Esophagus squamous epithelium (tissue), 5 donors: ENCODE measurements around the gene GPR137. TPM values are rescaled to one million over a fixed set of nuclear protein-coding genes. Genes with fewer than 3 reads are reported as not detected.
"Not testable (repeated sequence)": the region's sequence is repeated elsewhere in the genome, so short reads cannot be mapped to it uniquely, and the experiment has no call there.

Experiments used
- DNase-seq: peaks from one replicate; lab custom pipeline; 2025; lab: John Stamatoyannopoulos, UW
- H3K27ac ChIP-seq, 4 donors: fragments of 200-600 bp; sonication (generic); one replicate each; pipeline ENCODE4 v1.5.1; 2016 to 2019; ENCODE audit warnings: mild to moderate bottlenecking in 1 of 4
- H3K27me3 ChIP-seq, 4 donors: fragments of 200-600 bp; sonication (generic); 1 replicate in 3 of 4; 2 replicates in 1 of 4; pipeline versions ENCODE4 v1.5.1 to v1.6.0; 2017 to 2021; ENCODE audit warnings: antibody characterized with exemption in 1 of 4
- H3K36me3 ChIP-seq, 3 donors: fragments of 200-600 bp; sonication (generic); one replicate each; pipeline ENCODE4 v1.5.1; 2016 to 2019
- H3K4me1 ChIP-seq, 3 donors: fragments of 200-600 bp; sonication (generic); one replicate each; pipeline ENCODE4 v1.5.1; 2017 to 2019
- H3K4me3 ChIP-seq, 4 donors: fragments of 200-600 bp; sonication (generic); 1 replicate in 3 of 4; 2 replicates in 1 of 4; pipeline ENCODE4 v1.5.1; 2016 to 2019; ENCODE audit warnings: mild to moderate bottlenecking in 2 of 4, moderate library complexity in 1 of 4
- H3K9me3 ChIP-seq, 3 donors: fragments of 200-600 bp; sonication (generic); one replicate each; pipeline ENCODE4 v1.5.1; 2016 to 2019
- POLR2A ChIP-seq, 4 donors: fragments of 450-650 bp; IDR thresholded peaks; one replicate each; pipeline ENCODE4 v1.6.1; 2017; ENCODE audit warnings: antibody characterized with exemption in 4 of 4, mild to moderate bottlenecking in 4 of 4, moderate library complexity in 3 of 4
- WGBS, 2 donors: methylation state at CpG; one replicate each; pipeline ENCODE4 v1.1.5; 2018; 5-methylcytosine and 5-hydroxymethylcytosine counted together
- intact Hi-C: fragments of 100-400 bp; cut with DNase I; formaldehyde crosslinking; loops from one replicate; pipeline ENCODE4 v1.15.0; 2022
- total RNA-seq, 4 donors: library from RNA; depleted of rRNA; stranded (reverse); fragments of >200 nt; gene quantifications; one replicate each; pipeline ENCODE4 v1.1.0, GENCODE V29; 2016
- TF ChIP-seq, protein P1 (sequence below), 6 experiments: fragments of 450-650 bp in 4 of 6; fragments of 200-600 bp in 2 of 6; sonication (generic) in 2 of 6; IDR thresholded peaks; one replicate each; pipeline ENCODE4 v1.5.1; 2016 to 2019; ENCODE audit warnings: antibody characterized with exemption in 6 of 6, mild to moderate bottlenecking in 4 of 6, moderate library complexity in 4 of 6
- donor health status: DM: yes; HTN: yes; CAD: no.

Gene GPR137
- total RNA-seq, 4 donors from 2014 or later: 17.5 to 19.9 (median 19.2) TPM

DNA sequence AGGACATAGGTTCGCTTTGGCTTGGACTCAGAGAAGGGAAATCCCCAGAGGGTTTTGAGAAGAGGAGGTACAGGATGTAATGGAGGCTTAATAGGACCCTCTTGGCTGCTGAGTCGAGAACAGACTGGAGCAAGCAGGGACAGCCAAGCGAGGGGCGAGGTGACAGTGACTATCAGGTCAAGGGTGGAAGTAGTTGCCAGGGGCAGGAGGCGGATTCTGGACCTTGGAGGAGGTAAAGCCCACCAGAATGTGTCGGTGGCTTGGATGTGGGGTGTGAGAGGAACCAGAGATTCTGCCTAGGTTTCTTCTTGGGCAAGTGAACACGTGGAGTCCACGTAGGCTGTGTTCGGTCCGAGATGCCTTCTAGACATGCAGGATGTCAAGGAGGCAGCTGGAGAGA is 27.3 kb downstream of the GPR137 start:
- H3K27me3 ChIP-seq: no peaks in the 10 kb centered on the region
- no peak overlapping the region for H3K4me3 ChIP-seq
- peaks cover 7 to 44% (median 26%) of the 10 kb centered on the region in 3 donors for H3K36me3 ChIP-seq
- H3K9me3 ChIP-seq: no peaks in the 10 kb centered on the region
- H3K4me1 ChIP-seq: peaks cover 31 to 79% (median 45%) of the 10 kb centered on the region in 3 donors
- WGBS, 2 donors: 49 to 68% methylated on average over 10 of the region's 10 CpGs
- no peak for TF ChIP-seq POLR2A (IDR thresholded peaks at IDR 0.05)
- TF ChIP-seq, protein P1, sequence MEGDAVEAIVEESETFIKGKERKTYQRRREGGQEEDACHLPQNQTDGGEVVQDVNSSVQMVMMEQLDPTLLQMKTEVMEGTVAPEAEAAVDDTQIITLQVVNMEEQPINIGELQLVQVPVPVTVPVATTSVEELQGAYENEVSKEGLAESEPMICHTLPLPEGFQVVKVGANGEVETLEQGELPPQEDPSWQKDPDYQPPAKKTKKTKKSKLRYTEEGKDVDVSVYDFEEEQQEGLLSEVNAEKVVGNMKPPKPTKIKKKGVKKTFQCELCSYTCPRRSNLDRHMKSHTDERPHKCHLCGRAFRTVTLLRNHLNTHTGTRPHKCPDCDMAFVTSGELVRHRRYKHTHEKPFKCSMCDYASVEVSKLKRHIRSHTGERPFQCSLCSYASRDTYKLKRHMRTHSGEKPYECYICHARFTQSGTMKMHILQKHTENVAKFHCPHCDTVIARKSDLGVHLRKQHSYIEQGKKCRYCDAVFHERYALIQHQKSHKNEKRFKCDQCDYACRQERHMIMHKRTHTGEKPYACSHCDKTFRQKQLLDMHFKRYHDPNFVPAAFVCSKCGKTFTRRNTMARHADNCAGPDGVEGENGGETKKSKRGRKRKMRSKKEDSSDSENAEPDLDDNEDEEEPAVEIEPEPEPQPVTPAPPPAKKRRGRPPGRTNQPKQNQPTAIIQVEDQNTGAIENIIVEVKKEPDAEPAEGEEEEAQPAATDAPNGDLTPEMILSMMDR (IDR thresholded peaks at IDR 0.05): no peak
- peak overlapping the region; percentile 48 to 83 (median 74) for H3K27ac ChIP-seq
- intact Hi-C loops: no loop called here
- no peak for DNase-seq

DNA sequence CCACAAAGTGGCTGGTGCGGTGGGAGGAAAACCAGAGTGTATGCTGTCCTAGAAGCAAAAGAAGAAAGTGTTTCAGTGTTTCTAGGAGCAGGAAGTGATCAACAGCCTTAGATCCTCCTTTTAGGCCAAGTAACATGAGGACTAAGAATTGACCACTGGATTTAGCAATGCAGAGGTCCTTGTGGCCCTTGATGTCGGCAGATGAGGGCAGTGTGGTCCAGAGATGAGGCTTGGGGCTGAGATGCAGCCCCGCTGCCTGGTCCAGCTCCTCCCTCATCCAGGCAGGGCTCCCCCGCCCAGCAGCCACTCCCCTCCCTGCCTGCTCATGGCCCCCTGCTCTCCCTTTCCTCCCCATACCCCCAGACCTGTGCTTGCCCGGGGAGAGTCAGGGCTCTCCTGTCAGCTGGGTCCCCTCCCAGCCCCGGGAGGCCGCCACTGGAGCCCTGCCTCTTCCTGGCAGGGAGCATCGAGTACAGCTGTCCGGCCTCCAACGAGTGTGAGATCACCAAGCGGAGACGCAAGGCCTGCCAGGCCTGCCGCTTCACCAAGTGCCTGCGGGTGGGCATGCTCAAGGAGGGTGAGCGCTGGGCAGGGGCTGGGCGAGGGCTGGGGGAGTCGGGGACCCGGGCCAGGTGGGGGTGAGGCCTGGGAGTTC is 28.0 kb downstream of the GPR137 start:
- no peak for DNase-seq
- Histone ChIP-seq H3K27ac (peak overlapping the region; percentile 48 to 83 (median 74)), H3K9me3 (no peaks in the 10 kb centered on the region), H3K4me1 (peaks cover 35 to 78% (median 45%) of the 10 kb centered on the region in 3 donors), H3K27me3 (no peaks in the 10 kb centered on the region), H3K36me3 (peaks cover 7 to 37% (median 26%) of the 10 kb centered on the region in 3 donors), H3K4me3 (peak overlapping the region in 2 of 4 donors; percentile 6 to 35)
- TF ChIP-seq, protein P1 (IDR thresholded peaks at IDR 0.05): no peak
- no peak for TF ChIP-seq POLR2A (IDR thresholded peaks at IDR 0.05)
- intact Hi-C loops: no loop called here
- 58 to 65% methylated on average over 2 to 10 of the region's 18 CpGs for WGBS, 2 donors

DNA sequence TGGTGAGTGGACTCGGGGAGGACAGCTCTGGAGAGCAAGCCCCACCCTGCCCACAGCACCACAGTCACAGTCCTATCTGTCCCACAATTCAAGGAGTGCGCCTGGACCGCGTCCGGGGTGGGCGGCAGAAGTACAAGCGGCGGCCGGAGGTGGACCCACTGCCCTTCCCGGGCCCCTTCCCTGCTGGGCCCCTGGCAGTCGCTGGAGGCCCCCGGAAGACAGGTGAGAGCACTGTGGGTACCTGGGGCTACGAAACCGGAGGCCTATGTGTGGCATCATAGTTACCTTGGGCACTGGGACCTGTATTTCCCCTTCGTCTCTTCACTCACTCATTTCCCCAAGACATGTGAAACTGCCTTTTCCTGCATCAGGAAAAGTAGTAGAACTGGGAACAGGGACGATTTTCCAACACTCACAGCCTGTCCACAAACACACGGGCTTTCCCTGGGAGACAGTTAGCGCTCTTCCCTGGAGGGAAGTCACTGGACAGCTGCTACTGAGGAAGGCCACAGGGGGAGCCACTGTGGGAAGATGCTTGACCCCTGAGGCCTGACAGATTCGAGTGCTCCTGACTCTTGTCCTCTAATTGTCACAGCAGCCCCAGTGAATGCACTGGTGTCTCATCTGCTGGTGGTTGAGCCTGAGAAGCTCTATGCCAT is 28.6 kb downstream of the GPR137 start:
- H3K4me3 ChIP-seq: peak overlapping the region in 2 of 4 donors; percentile 6 to 35
- DNase-seq: no peak
- no peak for TF ChIP-seq POLR2A (IDR thresholded peaks at IDR 0.05)
- TF ChIP-seq, protein P1 (IDR thresholded peaks at IDR 0.05): no peak
- H3K27ac ChIP-seq: peak overlapping the region; percentile 48 to 83 (median 74)
- H3K27me3 ChIP-seq: no peaks in the 10 kb centered on the region
- intact Hi-C loops: no loop called here
- WGBS, 2 donors: 81 to 83% methylated on average over 8 to 15 of the region's 19 CpGs
- H3K4me1 ChIP-seq: peaks cover 41 to 85% (median 51%) of the 10 kb centered on the region in 3 donors
- H3K9me3 ChIP-seq: no peaks in the 10 kb centered on the region
- H3K36me3 ChIP-seq: peaks cover 7 to 31% (median 26%) of the 10 kb centered on the region in 3 donors

DNA sequence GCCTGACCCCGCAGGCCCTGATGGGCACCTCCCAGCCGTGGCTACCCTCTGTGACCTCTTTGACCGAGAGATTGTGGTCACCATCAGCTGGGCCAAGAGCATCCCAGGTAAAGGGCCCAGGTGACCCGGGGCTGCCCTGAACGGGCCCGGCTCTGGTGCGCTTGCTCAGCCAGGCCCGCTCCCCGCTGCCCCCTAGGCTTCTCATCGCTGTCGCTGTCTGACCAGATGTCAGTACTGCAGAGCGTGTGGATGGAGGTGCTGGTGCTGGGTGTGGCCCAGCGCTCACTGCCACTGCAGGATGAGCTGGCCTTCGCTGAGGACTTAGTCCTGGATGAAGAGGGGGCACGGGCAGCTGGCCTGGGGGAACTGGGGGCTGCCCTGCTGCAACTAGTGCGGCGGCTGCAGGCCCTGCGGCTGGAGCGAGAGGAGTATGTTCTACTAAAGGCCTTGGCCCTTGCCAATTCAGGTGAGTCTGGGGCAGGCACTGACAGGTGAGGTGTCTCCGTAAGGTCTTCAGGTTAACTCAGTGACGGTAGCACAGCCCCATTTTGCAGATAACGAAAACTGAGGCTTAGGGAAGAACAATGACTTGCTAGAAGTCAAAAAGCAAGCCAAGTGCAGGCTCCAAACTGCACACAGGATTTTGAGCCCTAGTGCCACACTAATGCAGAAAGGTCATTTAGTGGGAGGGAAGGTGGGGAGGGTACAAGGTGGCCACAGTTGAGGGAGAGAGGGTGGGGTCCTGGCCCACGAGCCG is 29.3 kb downstream of the GPR137 start:
- H3K36me3 ChIP-seq: peaks cover 7 to 31% (median 26%) of the 10 kb centered on the region in 3 donors
- peaks cover 48 to 87% (median 58%) of the 10 kb centered on the region in 3 donors for H3K4me1 ChIP-seq
- TF ChIP-seq, protein P1 (IDR thresholded peaks at IDR 0.05): no peak
- no peak for TF ChIP-seq POLR2A (IDR thresholded peaks at IDR 0.05)
- H3K27ac ChIP-seq: peak overlapping the region in 3 of 4 donors; percentile 48 to 83 (median 72)
- no peaks in the 10 kb centered on the region for H3K27me3 ChIP-seq
- no peaks in the 10 kb centered on the region for H3K9me3 ChIP-seq
- intact Hi-C loops: no loop called here
- no peak for DNase-seq
- no peak overlapping the region for H3K4me3 ChIP-seq
- 84 to 86% methylated on average over 15 to 18 of the region's 24 CpGs for WGBS, 2 donors

DNA sequence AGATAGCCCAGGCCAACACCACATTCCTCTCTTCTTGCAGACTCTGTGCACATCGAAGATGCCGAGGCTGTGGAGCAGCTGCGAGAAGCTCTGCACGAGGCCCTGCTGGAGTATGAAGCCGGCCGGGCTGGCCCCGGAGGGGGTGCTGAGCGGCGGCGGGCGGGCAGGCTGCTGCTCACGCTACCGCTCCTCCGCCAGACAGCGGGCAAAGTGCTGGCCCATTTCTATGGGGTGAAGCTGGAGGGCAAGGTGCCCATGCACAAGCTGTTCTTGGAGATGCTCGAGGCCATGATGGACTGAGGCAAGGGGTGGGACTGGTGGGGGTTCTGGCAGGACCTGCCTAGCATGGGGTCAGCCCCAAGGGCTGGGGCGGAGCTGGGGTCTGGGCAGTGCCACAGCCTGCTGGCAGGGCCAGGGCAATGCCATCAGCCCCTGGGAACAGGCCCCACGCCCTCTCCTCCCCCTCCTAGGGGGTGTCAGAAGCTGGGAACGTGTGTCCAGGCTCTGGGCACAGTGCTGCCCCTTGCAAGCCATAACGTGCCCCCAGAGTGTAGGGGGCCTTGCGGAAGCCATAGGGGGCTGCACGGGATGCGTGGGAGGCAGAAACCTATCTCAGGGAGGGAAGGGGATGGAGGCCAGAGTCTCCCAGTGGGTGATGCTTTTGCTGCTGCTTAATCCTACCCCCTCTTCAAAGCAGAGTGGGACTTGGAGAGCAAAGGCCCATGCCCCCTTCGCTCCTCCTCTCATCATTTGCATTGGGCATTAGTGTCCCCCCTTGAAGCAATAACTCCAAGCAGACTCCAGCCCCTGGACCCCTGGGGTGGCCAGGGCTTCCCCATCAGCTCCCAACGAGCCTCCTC is 30.2 kb downstream of the GPR137 start:
- DNase-seq, H3K9me3 ChIP-seq, H3K27me3 ChIP-seq, intact Hi-C loops: not testable (repeated sequence)
- Histone ChIP-seq H3K27ac (peak overlapping the region; percentile 92 to 99 (median 98)), H3K4me1 (peaks cover 52 to 87% (median 60%) of the 10 kb centered on the region in 3 donors), H3K36me3 (peaks cover 7 to 38% (median 26%) of the 10 kb centered on the region in 3 donors), H3K4me3 (peak overlapping the region in 2 of 4 donors; percentile 76 to 91)
- WGBS, 2 donors: 40 to 83% methylated on average over 2 to 4 of the region's 25 CpGs
